SK-N-MC (cell line): Measurements from ENCODE around the gene FBXL13.

ENCODE experiments used
- DNase-seq: peaks from one replicate; pipeline ENCODE4 v3.0.0-alpha.2; 2011; ENCODE audit warnings: low read depth, low spot score
- H3K27ac ChIP-seq: fragments of 200-600 bp; sonication (generic); 2 replicates; pipeline ENCODE4 v1.5.1; 2016; ENCODE audit warnings: mixed run types
- H3K36me3 ChIP-seq: fragments of 200-600 bp; sonication (generic); 2 replicates; pipeline ENCODE4 v1.6.1; 2017; ENCODE audit warnings: antibody characterized with exemption, low read length, mixed read lengths; ENCODE audit not compliant: insufficient read depth
- H3K4me3 ChIP-seq: fragments of 200-600 bp; sonication (generic); 2 replicates; pipeline ENCODE4 v1.5.1; 2016
- H3K9ac ChIP-seq: fragments of 200-600 bp; sonication (generic); 2 replicates; pipeline ENCODE4 v1.8.0; 2017; ENCODE audit warnings: mixed run types, mixed read lengths; ENCODE audit not compliant: insufficient read length
- H3K9me3 ChIP-seq: fragments of 200-600 bp; sonication (generic); 2 replicates; pipeline ENCODE4 v1.6.1; 2017; ENCODE audit warnings: low read depth, mild to moderate bottlenecking, antibody characterized with exemption, low read length, moderate library complexity, mixed read lengths
- EZH2 ChIP-seq: fragments of 200-600 bp; sonication (generic); IDR thresholded peaks from one replicate; pipeline ENCODE4 v1.6.1; 2017; ENCODE audit warnings: antibody characterized with exemption
- FOXP2 ChIP-seq: optimal IDR thresholded peaks from 2 replicates; pipeline ENCODE3; 2011; ENCODE audit warnings: mild to moderate bottlenecking, moderate library complexity; ENCODE audit not compliant: insufficient read depth; ENCODE audit errors: extremely low read length, control extremely low read depth
- POLR2AphosphoS5 ChIP-seq: IDR thresholded peaks from 2 replicates; pipeline ENCODE4 v1.6.1; 2012; ENCODE audit warnings: mild to moderate bottlenecking, low read depth, low read length, borderline replicate concordance

Gene FBXL13

GRCh38 chr7:102860351-102860811, 214.2 kb downstream of the FBXL13 start:
- peak overlapping the region; percentile 90 for H3K27ac ChIP-seq
- no peak for DNase-seq
- no peaks in the 10 kb centered on the region for H3K36me3 ChIP-seq
- no peak for TF ChIP-seq FOXP2
- TF ChIP-seq EZH2, result no peak
- TF ChIP-seq POLR2AphosphoS5, result no peak
- peak overlapping the region; percentile 35; the same call in 1 of the 2 replicates for H3K4me3 ChIP-seq
- H3K9me3 ChIP-seq, result no peaks in the 10 kb centered on the region
- H3K9ac ChIP-seq, result no peak overlapping the region

GRCh38 chr7:102859799-102860125, 214.8 kb downstream of the FBXL13 start:
- H3K4me3 ChIP-seq, result no peak overlapping the region; the same call in 1 of the 2 replicates
- no peaks in the 10 kb centered on the region for H3K9me3 ChIP-seq
- no peak overlapping the region for H3K9ac ChIP-seq
- no peak for DNase-seq
- peak overlapping the region; percentile 90 for H3K27ac ChIP-seq
- TF ChIP-seq EZH2 (no peak), FOXP2 (no peak), POLR2AphosphoS5 (no peak)
- no peaks in the 10 kb centered on the region for H3K36me3 ChIP-seq

DNA sequence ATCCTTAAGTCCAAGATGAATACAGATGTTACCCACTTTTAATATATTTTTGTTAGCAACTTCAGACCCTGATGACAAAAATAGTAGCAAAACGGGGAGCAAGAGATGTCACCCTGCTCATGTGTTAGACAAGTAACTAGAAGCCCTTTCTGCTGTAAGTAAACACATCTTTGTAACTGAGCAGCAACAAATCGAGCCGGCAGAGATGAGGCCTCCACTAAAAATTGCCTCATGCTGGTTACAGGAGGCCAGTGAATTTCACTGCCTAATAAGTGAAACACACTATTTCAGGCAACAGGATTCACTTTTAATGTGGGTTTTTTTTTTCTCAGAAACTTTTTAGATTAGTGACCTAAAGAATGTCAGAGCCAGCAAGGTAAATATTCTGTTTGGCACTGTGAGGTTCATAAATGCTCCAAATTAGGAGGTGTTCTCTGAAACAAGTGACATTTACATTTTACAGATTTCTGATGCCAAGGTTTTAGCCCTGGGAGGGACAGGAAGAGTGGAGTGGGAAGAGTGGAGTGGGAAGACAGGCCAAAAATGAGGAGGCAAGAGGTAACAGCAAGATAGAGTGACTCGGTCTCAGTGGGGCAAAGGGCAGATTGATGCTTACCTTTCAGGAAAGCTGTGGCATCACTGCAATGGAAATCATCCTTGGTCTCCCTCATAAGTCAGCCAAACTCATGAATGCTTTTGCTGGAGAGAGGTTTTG, 215.4 kb downstream of the FBXL13 start:
- TF ChIP-seq EZH2 (no peak), POLR2AphosphoS5 (no peak), FOXP2 (no peak)
- DNase-seq, result no peak
- Histone ChIP-seq H3K36me3 (no peaks in the 10 kb centered on the region), H3K27ac (peak overlapping the region; percentile 4; the same call in 1 of the 2 replicates), H3K4me3 (no peak overlapping the region), H3K9me3 (no peaks in the 10 kb centered on the region), H3K9ac (no peak overlapping the region)

GRCh38 chr7:102856036-102856435, 218.6 kb downstream of the FBXL13 start:
- TF ChIP-seq POLR2AphosphoS5 (no peak), FOXP2 (no peak), EZH2 (no peak)
- H3K36me3 ChIP-seq, result no peaks in the 10 kb centered on the region
- no peak for DNase-seq
- H3K9ac ChIP-seq, result no peak overlapping the region
- H3K27ac ChIP-seq, result no peak overlapping the region
- H3K9me3 ChIP-seq, result no peaks in the 10 kb centered on the region
- no peak overlapping the region for H3K4me3 ChIP-seq

GRCh38 chr7:102849538-102849937, 225.1 kb downstream of the FBXL13 start:
- no peak for DNase-seq
- H3K27ac ChIP-seq, result peak overlapping the region; percentile 84
- no peaks in the 10 kb centered on the region for H3K9me3 ChIP-seq
- H3K4me3 ChIP-seq, result peak overlapping the region; percentile 28
- H3K36me3 ChIP-seq, result no peaks in the 10 kb centered on the region
- H3K9ac ChIP-seq, result peak overlapping the region; percentile 11
- TF ChIP-seq EZH2, result no peak
- no peak for TF ChIP-seq POLR2AphosphoS5
- TF ChIP-seq FOXP2, result no peak

GRCh38 chr7:102849079-102849478, 225.5 kb downstream of the FBXL13 start:
- DNase-seq, result no peak
- TF ChIP-seq EZH2, result no peak
- peak; percentile 15; the same call in 1 of the 2 replicates for TF ChIP-seq POLR2AphosphoS5
- no peak for TF ChIP-seq FOXP2
- Histone ChIP-seq H3K4me3 (peak overlapping the region; percentile 28), H3K36me3 (no peaks in the 10 kb centered on the region), H3K9ac (peak overlapping the region; percentile 11), H3K27ac (peak overlapping the region; percentile 84), H3K9me3 (no peaks in the 10 kb centered on the region)

DNA sequence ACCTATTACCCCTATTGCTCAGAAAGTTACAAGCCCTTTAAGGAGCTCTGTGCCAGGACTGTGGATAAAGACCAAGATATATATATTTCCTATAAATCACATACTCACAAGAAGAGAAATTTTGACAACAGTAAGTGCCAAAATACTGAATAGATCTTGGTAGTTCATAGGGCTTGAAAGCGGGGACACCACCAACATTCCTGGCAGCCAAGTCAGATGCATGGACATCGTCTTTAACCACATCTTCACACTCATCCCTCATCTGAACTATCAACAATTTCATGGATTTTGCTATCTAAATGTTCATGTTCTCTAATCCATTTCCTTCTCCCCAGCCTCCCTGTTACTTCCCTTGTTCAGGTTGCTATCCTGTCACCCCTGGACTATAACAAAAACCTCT, 229.2 kb downstream of the FBXL13 start:
- no peak overlapping the region for H3K9ac ChIP-seq
- no peak for TF ChIP-seq POLR2AphosphoS5
- no peak for TF ChIP-seq EZH2
- no peak for TF ChIP-seq FOXP2

GRCh38 chr7:102843850-102844249, 230.7 kb downstream of the FBXL13 start:
- no peak overlapping the region for H3K9ac ChIP-seq
- no peak overlapping the region for H3K4me3 ChIP-seq
- no peaks in the 10 kb centered on the region for H3K36me3 ChIP-seq
- no peaks in the 10 kb centered on the region for H3K9me3 ChIP-seq
- no peak for TF ChIP-seq POLR2AphosphoS5
- DNase-seq, result no peak
- H3K27ac ChIP-seq, result peak overlapping the region; percentile 52; the same call in 1 of the 2 replicates

More for the DNA sequence above, 229.2 kb downstream of the FBXL13 start:
- Histone ChIP-seq H3K36me3 (no peaks in the 10 kb centered on the region), H3K9me3 (no peaks in the 10 kb centered on the region), H3K27ac (no peak overlapping the region), H3K4me3 (no peak overlapping the region)
- DNase-seq, result no peak

- H3K27ac ChIP-seq, result no peak overlapping the region
- H3K36me3 ChIP-seq, result no peaks in the 10 kb centered on the region
- H3K4me3 ChIP-seq, result no peak overlapping the region
- H3K9ac ChIP-seq, result no peak overlapping the region
- no peaks in the 10 kb centered on the region for H3K9me3 ChIP-seq
- DNase-seq, result no peak
- TF ChIP-seq POLR2AphosphoS5 (no peak), EZH2 (no peak), FOXP2 (no peak)
These were observed 232.3 kb downstream of the FBXL13 start for GRCh38 chr7:102842284-102842683.
